A549 (cell line): Measurements from ENCODE around the gene GALNTL6. TPM values are rescaled to one million over a fixed set of nuclear protein-coding genes. Genes with fewer than 3 reads are reported as not detected.

Source experiments
- ATAC-seq, 2 experiments: fragments of 200-7000 bp in 1 of 2; fragments of >200 bp in 1 of 2; cut with Nextera tagmentation in 1 of 2; cut with Tn5 transposase in 1 of 2; 3 replicates each; pipeline versions ENCODE4 v1.8.0 to v1.9.1; 2018 to 2020; ENCODE audit warnings: mild to moderate bottlenecking in 1 of 2, moderate library complexity in 1 of 2
- CTCF ChIA-PET: fragments of 300-600 bp; sonication (Branson Sonifier 250); formaldehyde crosslinking; extraction: SDS; loops from one replicate; lab custom pipeline; 2021; ENCODE audit warnings: antibody characterized with exemption, inconsistent platforms; lab: Yijun Ruan, JAX
- POLR2A ChIA-PET: fragments of 350-600 bp; formaldehyde crosslinking; extraction: SDS; loops from one replicate; lab custom pipeline; 2021; ENCODE audit warnings: antibody characterized with exemption, inconsistent platforms; lab: Yijun Ruan, JAX
- DNase-seq, 2 experiments: peaks; one replicate each; pipeline versions ENCODE4 v3.0.0 to v3.0.0-alpha.2; 2011 to 2016; ENCODE audit warnings: low read depth in 1 of 2, low spot score in 1 of 2
- FAIRE-seq: peaks from 2 replicates; lab custom pipeline; 2011; peaks lifted over from hg19 to GRCh38; lab: Jason Lieb, UNC
- H3K27ac ChIP-seq, 2 experiments: fragments of >200 bp; sonication (Bioruptor Twin); formaldehyde crosslinking; 3 replicates each; pipeline ENCODE4 v1.5.1; 2016 to 2017
- H3K4me1 ChIP-seq: fragments of >200 bp; sonication (Bioruptor Twin); formaldehyde crosslinking; 3 replicates; pipeline ENCODE4 v1.6.1; 2016
- H3K4me2 ChIP-seq: fragments of >200 bp; sonication (Bioruptor Twin); formaldehyde crosslinking; 3 replicates; pipeline ENCODE4 v1.6.1; 2016
- H3K4me3 ChIP-seq: fragments of >200 bp; sonication (Bioruptor Twin); formaldehyde crosslinking; 3 replicates; pipeline ENCODE4 v1.5.1; 2016
- H3K9me3 ChIP-seq: fragments of >200 bp; sonication (Bioruptor Twin); formaldehyde crosslinking; 3 replicates; pipeline ENCODE4 v1.6.1; 2016
- BHLHE40 ChIP-seq: IDR thresholded peaks from 2 replicates; pipeline ENCODE4 v1.6.1; 2012; ENCODE audit warnings: low read depth, low read length, inconsistent platforms
- CBX2 ChIP-seq: fragments of 200-600 bp; sonication (generic); IDR thresholded peaks from 2 replicates; pipeline ENCODE4 v1.6.1; 2016; ENCODE audit warnings: low read depth, mild to moderate bottlenecking, borderline replicate concordance
- CEBPB ChIP-seq, 2 experiments: fragments of >200 bp in 1 of 2; sonication (Bioruptor Twin) in 1 of 2; formaldehyde crosslinking in 1 of 2; IDR thresholded peaks; 2 replicates each; pipeline ENCODE4 v1.6.1; 2012 to 2016
- CHD4 ChIP-seq: fragments of 200-600 bp; sonication (generic); IDR thresholded peaks from 2 replicates; pipeline ENCODE4 v1.6.1; 2016; ENCODE audit warnings: antibody characterized with exemption, mild to moderate bottlenecking, borderline replicate concordance
- EHMT2 ChIP-seq: fragments of 200-600 bp; sonication (generic); IDR thresholded peaks from 2 replicates; pipeline ENCODE4 v1.6.1; 2016; ENCODE audit warnings: antibody characterized with exemption, low read depth, mild to moderate bottlenecking, moderate library complexity
- FOSL2 ChIP-seq, 2 experiments: fragments of 450-650 bp in 1 of 2; fragments of >200 bp in 1 of 2; sonication (Bioruptor Twin) in 1 of 2; formaldehyde crosslinking; IDR thresholded peaks; 2 replicates each; pipeline versions ENCODE4 v1.5.0 to v1.6.1; 2016 to 2020; ENCODE audit warnings: mild to moderate bottlenecking in 1 of 2, moderate library complexity in 1 of 2
- GATA3 ChIP-seq: IDR thresholded peaks from 2 replicates; pipeline ENCODE4 v1.6.1; 2012; ENCODE audit warnings: borderline replicate concordance
- HDAC2 ChIP-seq: fragments of 200-600 bp; sonication (generic); IDR thresholded peaks from 2 replicates; pipeline ENCODE4 v1.6.1; 2016
- HES2 ChIP-seq: fragments of >200 bp; sonication (Bioruptor Twin); formaldehyde crosslinking; IDR thresholded peaks from 2 replicates; pipeline ENCODE4 v1.6.1; 2016
- HEYL ChIP-seq: fragments of 250-450 bp; sonication (Bioruptor Pico); IDR thresholded peaks from 2 replicates; pipeline ENCODE4 v1.8.0; 2021; ENCODE audit warnings: mild to moderate bottlenecking, moderate library complexity
- HMGXB4 ChIP-seq: fragments of 250-450 bp; sonication (Bioruptor Pico); IDR thresholded peaks from 2 replicates; pipeline ENCODE4 v1.5.0; 2021; ENCODE audit warnings: mild to moderate bottlenecking, moderate library complexity, borderline replicate concordance
- HOXB5 ChIP-seq: fragments of 250-450 bp; sonication (Bioruptor Pico); IDR thresholded peaks from 2 replicates; pipeline ENCODE4 v1.5.0; 2020; ENCODE audit warnings: mild to moderate bottlenecking, moderate library complexity
- MAFK ChIP-seq: fragments of 450-650 bp; IDR thresholded peaks from 2 replicates; pipeline ENCODE4 v1.6.1; 2014; ENCODE audit not compliant: partially characterized antibody
- NFE2L2 ChIP-seq: fragments of 150-350 bp; conservative IDR thresholded peaks from 2 replicates; pipeline ENCODE4 v1.6.1; 2014; ENCODE audit warnings: low read length
- NPAS2 ChIP-seq: fragments of 250-450 bp; sonication (Bioruptor Pico); IDR thresholded peaks from 2 replicates; pipeline ENCODE4 v1.8.0; 2022; ENCODE audit warnings: mild to moderate bottlenecking, moderate library complexity, borderline replicate concordance
- NR3C1 ChIP-seq: fragments of >200 bp; sonication (Bioruptor Twin); formaldehyde crosslinking; IDR thresholded peaks from 3 replicates; pipeline ENCODE4 v1.6.1; 2017
- PBX3 ChIP-seq: IDR thresholded peaks from 2 replicates; pipeline ENCODE4 v1.6.1; 2012
- POLR2A ChIP-seq: IDR thresholded peaks from 2 replicates; pipeline ENCODE4 v1.6.1; 2012; ENCODE audit warnings: mild to moderate bottlenecking, low read length
- POLR2AphosphoS2 ChIP-seq: conservative IDR thresholded peaks from 2 replicates; pipeline ENCODE4 v1.6.1; 2012; ENCODE audit warnings: low read length, improper control_type of control experiment, inconsistent platforms
- RAD21 ChIP-seq, 2 experiments: fragments of >200 bp in 1 of 2; sonication (Bioruptor Twin) in 1 of 2; formaldehyde crosslinking in 1 of 2; IDR thresholded peaks in 1 of 2; conservative IDR thresholded peaks in 1 of 2; 2 replicates in 1 of 2; 3 replicates in 1 of 2; pipeline ENCODE4 v1.6.1; 2012 to 2018; ENCODE audit warnings: inconsistent platforms in 1 of 2
- RARB ChIP-seq: fragments of 250-450 bp; sonication (Bioruptor Pico); IDR thresholded peaks from 2 replicates; pipeline ENCODE4 v1.8.0; 2021; ENCODE audit warnings: mild to moderate bottlenecking, moderate library complexity
- SMC3 ChIP-seq: fragments of >200 bp; sonication (Bioruptor Twin); formaldehyde crosslinking; IDR thresholded peaks from 3 replicates; pipeline ENCODE4 v1.6.1; 2018; ENCODE audit warnings: inconsistent platforms
- SREBF2 ChIP-seq: fragments of 450-650 bp; IDR thresholded peaks from 2 replicates; pipeline ENCODE4 v1.6.1; 2014; ENCODE audit warnings: mild to moderate bottlenecking, moderate library complexity
- TFCP2L1 ChIP-seq: fragments of 250-450 bp; sonication (Bioruptor Pico); IDR thresholded peaks from 2 replicates; pipeline ENCODE4 v1.5.0; 2021; ENCODE audit warnings: mild to moderate bottlenecking
- ZC3H11A ChIP-seq: fragments of 450-650 bp; IDR thresholded peaks from 2 replicates; pipeline ENCODE4 v1.6.1; 2014; ENCODE audit warnings: antibody characterized with exemption, mild to moderate bottlenecking
- ZFP36 ChIP-seq: fragments of 450-650 bp; IDR thresholded peaks from 2 replicates; pipeline ENCODE4 v1.6.1; 2014; ENCODE audit warnings: borderline replicate concordance; ENCODE audit not compliant: partially characterized antibody
- ZSCAN20 ChIP-seq: fragments of 250-450 bp; sonication (Bioruptor Pico); IDR thresholded peaks from 2 replicates; pipeline ENCODE4 v1.8.0; 2022; ENCODE audit warnings: mild to moderate bottlenecking, moderate library complexity
- WGBS: methylation state at CpG from one replicate; pipeline ENCODE4 v1.1.6; 2017; ENCODE audit errors: missing lambda C conversion rate; 5-methylcytosine and 5-hydroxymethylcytosine counted together
- polyA plus RNA-seq, 4 experiments: library from polyadenylated mRNA; depleted of rRNA in 3 of 4; stranded (reverse); fragments of >200 nt; fragmentation: RNase III in 1 of 4; extraction: RNeasy Plus Mini Kit Qiagen cat#74134 plus additional on column Dnase treatment in 1 of 4; gene quantifications; 2 replicates in 3 of 4; 3 replicates in 1 of 4; pipeline ENCODE4 v1.2.3, GENCODE V29; 2011 to 2017

The GALNTL6 gene
- polyA plus RNA-seq, 2 of the 4 experiments (the other 2 are of a cell fraction), result 0.06 to 0.49 TPM

GRCh38 chr4:172705565-172705964 is 892.4 kb downstream of the GALNTL6 start:
- no peak overlapping the region for H3K4me2 ChIP-seq
- H3K9me3 ChIP-seq, result peaks cover 14% of the 10 kb centered on the region
- no peaks in the 10 kb centered on the region for H3K4me1 ChIP-seq
- POLR2A ChIA-PET, result no interaction called here
- DNase-seq, result no peak
- ATAC-seq, result no peak
- no peak overlapping the region for H3K4me3 ChIP-seq
- CTCF ChIA-PET, result interaction anchor here (0.7 kb wide), 1 partner anchor 53 kb away, joined by 3 read pairs; no protein-coding TSS in a partner anchor
- no peak overlapping the region for H3K27ac ChIP-seq
- no peak for TF ChIP-seq SREBF2
- no peak for TF ChIP-seq FOSL2 (IDR thresholded peaks at IDR 0.05)
- no peak for TF ChIP-seq FOSL2 (CRISPR knock-in tag; IDR thresholded peaks at IDR 0.05)
- TF ChIP-seq POLR2AphosphoS2, result no peak
- no peak for TF ChIP-seq HDAC2
- no peak for FAIRE-seq

- POLR2A ChIA-PET, result no interaction called here
- TF ChIP-seq CHD4, result no peak
- TF ChIP-seq BHLHE40, result no peak
- TF ChIP-seq NFE2L2, result no peak
- TF ChIP-seq CBX2, result no peak
- no peak for TF ChIP-seq ZFP36
- no peak for TF ChIP-seq NPAS2
- no peak for TF ChIP-seq GATA3
- TF ChIP-seq HOXB5, result no peak
- TF ChIP-seq NR3C1, result no peak
- TF ChIP-seq POLR2A, result no peak
- no peak for TF ChIP-seq TFCP2L1 (CRISPR knock-in tag)
Measured at GRCh38 chr4:172706000-172706399, 892.8 kb downstream of the GALNTL6 start.

GRCh38 chr4:172707622-172708021 is 894.4 kb downstream of the GALNTL6 start:
- Histone ChIP-seq H3K4me2 (no peak overlapping the region), H3K27ac (no peak overlapping the region), H3K4me1 (no peaks in the 10 kb centered on the region), H3K9me3 (peaks cover 14% of the 10 kb centered on the region), H3K4me3 (no peak overlapping the region)
- no peak for DNase-seq
- FAIRE-seq, result no peak
- CTCF ChIA-PET, result no interaction called here
- no peak for ATAC-seq
- WGBS, result 67% methylated on average over 1 of the region's 1 CpG
- TF ChIP-seq HES2 (no peak), MAFK (no peak), EHMT2 (no peak), HEYL (no peak)
- POLR2A ChIA-PET, result no interaction called here

More at GRCh38 chr4:172706000-172706399, 892.8 kb downstream of the GALNTL6 start:
- H3K4me1 ChIP-seq, result no peaks in the 10 kb centered on the region
- H3K27ac ChIP-seq, result no peak overlapping the region
- ATAC-seq (no peak), FAIRE-seq (no peak), DNase-seq (no peak)
- no peak overlapping the region for H3K4me3 ChIP-seq
- CTCF ChIA-PET, result no interaction called here
- H3K9me3 ChIP-seq, result peaks cover 14% of the 10 kb centered on the region
- no peak overlapping the region for H3K4me2 ChIP-seq

- WGBS, result 70% methylated on average over 2 of the region's 5 CpGs
- H3K4me2 ChIP-seq, result no peak overlapping the region
- ChIA-PET POLR2A (no interaction called here), CTCF (no interaction called here)
- no peaks in the 10 kb centered on the region for H3K4me1 ChIP-seq
- H3K27ac ChIP-seq, result no peak overlapping the region
- DNase-seq (no peak), ATAC-seq (no peak), FAIRE-seq (no peak)
- no peak for TF ChIP-seq RARB (CRISPR knock-in tag)
- peaks cover 14% of the 10 kb centered on the region for H3K9me3 ChIP-seq
- H3K4me3 ChIP-seq, result no peak overlapping the region
Measured at GRCh38 chr4:172708184-172708583, 895.0 kb downstream of the GALNTL6 start.

- Histone ChIP-seq H3K4me3 (no peak overlapping the region), H3K9me3 (peaks cover 14% of the 10 kb centered on the region; the same call in 2 of the 3 replicates), H3K4me2 (no peak overlapping the region), H3K4me1 (no peaks in the 10 kb centered on the region), H3K27ac (no peak overlapping the region)
- TF ChIP-seq CEBPB (IDR thresholded peaks at IDR 0.05), result no peak
- no peak for TF ChIP-seq PBX3
- no peak for TF ChIP-seq HMGXB4 (CRISPR knock-in tag)
- no peak for TF ChIP-seq RAD21 (conservative IDR thresholded peaks at IDR 0.05 in 1 of 2, IDR thresholded peaks at IDR 0.05 in 1 of 2)
- TF ChIP-seq ZSCAN20 (CRISPR knock-in tag), result no peak
- no peak for TF ChIP-seq ZC3H11A
- no peak for TF ChIP-seq SMC3
- WGBS, result 36% methylated on average over 1 of the region's 1 CpG
- DNase-seq, result no peak
- POLR2A ChIA-PET, result no interaction called here
- FAIRE-seq, result no peak
- CTCF ChIA-PET, result no interaction called here
- ATAC-seq, result no peak
Measured at GRCh38 chr4:172709376-172709775, 896.2 kb downstream of the GALNTL6 start.
